GM18873 (cell line): Measurements from ENCODE around the gene MPHOSPH8.

Experiments used
- ATAC-seq: cut with Tn5 transposase; IDR thresholded peaks from one replicate; pipeline ENCODE4 v1.9.1; 2021; ENCODE audit warnings: mild to moderate bottlenecking, moderate library complexity, moderate number of reproducible peaks; ENCODE audit not compliant: unreplicated experiment, low FRiP score

MPHOSPH8 gene, protein sequence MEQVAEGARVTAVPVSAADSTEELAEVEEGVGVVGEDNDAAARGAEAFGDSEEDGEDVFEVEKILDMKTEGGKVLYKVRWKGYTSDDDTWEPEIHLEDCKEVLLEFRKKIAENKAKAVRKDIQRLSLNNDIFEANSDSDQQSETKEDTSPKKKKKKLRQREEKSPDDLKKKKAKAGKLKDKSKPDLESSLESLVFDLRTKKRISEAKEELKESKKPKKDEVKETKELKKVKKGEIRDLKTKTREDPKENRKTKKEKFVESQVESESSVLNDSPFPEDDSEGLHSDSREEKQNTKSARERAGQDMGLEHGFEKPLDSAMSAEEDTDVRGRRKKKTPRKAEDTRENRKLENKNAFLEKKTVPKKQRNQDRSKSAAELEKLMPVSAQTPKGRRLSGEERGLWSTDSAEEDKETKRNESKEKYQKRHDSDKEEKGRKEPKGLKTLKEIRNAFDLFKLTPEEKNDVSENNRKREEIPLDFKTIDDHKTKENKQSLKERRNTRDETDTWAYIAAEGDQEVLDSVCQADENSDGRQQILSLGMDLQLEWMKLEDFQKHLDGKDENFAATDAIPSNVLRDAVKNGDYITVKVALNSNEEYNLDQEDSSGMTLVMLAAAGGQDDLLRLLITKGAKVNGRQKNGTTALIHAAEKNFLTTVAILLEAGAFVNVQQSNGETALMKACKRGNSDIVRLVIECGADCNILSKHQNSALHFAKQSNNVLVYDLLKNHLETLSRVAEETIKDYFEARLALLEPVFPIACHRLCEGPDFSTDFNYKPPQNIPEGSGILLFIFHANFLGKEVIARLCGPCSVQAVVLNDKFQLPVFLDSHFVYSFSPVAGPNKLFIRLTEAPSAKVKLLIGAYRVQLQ

DNA sequence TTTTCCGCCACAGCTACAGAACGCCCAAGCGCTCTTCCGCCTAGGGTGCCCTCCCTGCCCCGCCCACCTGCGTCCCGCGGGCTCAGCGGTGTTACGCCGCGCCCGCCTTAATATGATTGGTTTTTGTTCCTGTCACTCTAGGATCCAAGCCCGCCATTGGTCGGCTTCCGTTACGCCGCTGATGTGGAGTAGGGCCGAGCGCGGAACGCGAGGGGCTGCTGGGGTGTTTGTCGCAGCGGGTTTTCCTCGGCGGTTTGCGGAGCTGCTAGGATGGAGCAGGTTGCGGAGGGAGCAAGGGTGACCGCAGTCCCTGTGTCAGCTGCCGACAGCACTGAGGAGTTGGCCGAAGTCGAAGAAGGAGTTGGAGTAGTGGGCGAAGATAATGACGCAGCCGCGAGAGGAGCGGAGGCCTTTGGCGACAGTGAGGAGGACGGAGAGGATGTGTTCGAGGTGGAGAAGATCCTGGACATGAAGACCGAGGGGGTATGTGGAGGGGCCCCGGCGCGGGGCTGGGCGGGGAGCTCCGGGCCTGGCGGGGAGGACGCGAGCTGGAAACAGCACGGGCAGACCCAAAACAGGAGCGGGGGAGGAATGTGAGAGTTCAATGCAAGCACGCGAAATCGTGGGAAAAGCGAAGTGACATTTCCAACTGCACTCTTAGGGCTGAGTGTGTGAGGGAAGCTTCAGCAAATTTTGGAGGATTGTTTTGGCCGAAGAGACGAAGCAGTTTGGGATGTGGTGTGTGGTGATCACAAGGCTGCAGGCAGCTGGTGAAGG lies at the start of gene MPHOSPH8:
MPHOSPH8 (plus strand) TSS at position 181 of the 777 bp plus-strand sequence; CDS start at position 271, 90 bp downstream.
- ATAC-seq: peak; percentile 99

DNA sequence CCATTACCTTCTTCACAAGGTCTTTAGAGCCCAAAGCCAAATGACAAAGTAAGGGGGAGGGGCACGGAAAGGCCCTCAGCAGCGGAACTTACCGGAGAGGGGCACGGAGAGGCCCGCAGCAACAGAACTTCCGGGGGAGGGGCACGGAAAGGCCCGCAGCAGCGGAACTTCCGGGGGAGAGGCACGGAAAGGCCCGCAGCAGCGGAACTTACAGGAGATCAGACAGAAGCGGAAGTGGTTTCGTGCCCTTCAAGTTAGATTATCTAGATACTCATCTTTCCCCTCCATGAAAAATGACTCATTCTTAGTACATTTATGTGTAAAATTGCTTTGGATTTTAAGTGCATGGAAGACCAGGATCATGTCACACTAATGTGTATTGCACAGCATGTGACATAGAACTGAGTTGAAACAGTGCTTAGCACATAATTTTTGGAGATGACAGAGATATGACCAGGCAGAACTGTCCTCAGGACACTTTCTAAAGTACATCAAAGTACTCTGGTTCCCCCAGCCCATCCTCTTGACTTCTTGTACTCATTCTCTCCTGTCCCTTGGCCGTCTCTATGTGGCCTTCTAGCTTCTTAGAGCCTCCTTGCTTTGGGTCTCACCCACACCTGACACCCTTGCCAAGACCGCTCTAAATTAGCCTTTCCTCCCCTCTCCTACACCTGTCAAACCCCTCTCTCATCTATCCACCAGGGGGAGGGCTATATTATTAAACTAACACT lies 46.4 kb upstream of the MPHOSPH8 start:
- peak; percentile 77 for ATAC-seq

DNA sequence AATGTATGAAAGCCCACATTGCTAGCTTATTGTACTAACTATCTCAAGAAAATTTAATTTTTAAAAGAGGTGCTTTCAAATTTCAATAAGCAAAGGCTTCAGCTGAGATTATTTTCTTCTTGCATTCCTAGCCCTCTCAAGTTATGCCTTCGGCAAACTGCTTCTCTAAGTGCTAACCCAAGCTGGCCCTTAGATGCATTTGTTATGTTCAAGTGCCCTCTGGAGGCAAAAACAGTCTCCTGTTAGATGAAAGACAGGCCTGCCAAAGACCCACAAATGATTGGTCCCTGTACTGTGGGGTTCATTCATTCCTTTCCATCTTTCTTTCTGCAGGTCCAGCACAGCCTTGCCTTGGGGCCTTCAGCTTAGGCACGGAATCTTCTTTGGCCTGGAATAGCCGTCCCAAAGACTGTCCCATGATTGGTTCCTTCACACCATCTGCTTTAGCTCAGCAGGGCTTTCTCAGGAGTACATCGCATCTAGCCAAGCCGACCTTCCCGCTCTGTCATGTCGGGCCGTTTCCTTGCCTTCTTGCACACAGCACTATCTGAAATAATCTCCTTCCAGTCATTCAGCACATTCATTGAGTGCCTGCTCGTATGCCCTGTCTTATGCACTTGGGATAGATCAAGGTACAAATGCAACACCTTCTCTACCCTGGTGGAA lies 45.7 kb upstream of the MPHOSPH8 start:
- peak; percentile 80 for ATAC-seq

- ATAC-seq: no peak
Observed at GRCh38 chr13:19589312-19589711, 44.1 kb upstream of the MPHOSPH8 start.

DNA sequence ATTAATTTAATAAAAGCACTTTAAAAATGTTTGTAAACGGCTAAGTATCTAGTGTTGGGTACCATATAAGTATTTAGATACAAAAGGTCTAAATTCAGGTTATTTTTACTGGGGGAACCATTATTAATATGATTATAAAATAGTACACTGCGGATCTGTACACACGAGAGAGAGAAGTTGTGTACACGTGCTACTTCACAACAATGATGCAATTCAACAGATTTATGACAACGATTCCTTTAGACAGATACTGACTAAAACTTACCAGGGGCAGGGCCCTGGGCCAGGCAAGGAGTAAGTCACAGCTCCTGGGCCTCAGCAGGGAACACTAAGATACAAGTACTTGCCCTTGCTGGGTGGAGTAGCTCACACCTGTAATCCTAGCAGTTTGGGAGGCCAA lies 43.0 kb upstream of the MPHOSPH8 start:
- ATAC-seq: no peak

DNA sequence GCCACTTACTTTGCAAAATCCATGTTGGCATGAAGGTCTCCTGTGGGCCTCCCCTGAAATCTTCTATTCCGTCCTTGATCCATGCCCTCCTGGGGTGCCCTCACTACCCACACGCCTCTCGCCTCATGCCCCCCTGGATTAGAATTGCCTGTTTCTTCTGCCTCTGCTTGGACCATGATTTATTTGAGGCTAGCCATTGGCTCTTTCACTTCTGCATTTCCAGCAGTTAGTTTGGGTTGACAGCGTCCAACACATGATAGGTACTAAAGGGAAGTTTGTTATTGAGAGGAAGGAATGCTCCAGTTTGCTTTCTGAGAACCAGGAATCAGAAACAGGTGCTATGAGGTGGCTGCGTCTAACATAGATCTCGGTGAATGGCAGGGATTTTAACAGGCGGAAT lies 41.6 kb upstream of the MPHOSPH8 start:
- no peak for ATAC-seq

DNA sequence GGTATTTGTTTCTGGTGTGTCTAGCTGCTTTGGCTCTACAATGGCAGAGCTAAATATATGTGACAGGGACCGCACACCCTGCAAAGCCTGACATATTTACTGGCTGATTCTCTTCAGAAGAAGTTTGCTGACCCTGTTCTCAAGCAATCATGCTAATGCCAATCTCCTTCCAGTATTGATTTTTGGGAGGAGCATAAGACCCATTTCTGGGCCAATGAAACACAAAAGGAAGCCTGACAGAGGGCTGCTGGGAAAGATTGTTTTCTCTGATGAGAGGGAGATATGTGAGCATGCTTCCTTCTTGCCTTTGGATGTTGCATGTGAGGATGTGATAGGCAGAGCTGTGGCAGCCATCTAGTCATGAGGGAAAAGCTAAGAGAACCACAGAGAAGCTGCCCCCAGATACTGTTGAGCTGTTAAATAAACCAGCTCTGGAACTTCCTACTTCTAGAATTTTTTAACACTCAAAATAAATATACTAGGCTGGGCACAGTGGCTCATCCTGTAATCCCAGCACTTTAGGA lies 40.7 kb upstream of the MPHOSPH8 start:
- ATAC-seq: no peak

DNA sequence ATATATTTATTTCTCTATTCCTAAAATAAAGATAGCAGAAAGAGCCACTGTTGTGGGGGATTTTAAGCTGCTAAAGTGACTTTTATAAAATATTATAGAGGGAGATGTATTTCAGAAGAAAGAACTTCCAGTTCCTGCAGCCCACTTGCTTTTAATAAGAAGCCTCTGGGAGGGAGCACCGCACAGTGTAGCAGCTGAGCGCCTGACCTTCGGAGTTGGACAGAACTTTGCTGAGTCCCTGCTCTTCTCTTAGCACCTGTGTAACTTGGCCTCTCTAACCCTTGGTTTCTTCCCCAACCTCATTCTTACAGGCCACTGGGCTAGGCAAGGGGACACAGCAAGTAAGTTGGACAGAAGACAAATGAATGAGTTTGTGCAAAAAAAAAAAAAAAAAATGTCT lies 37.4 kb upstream of the MPHOSPH8 start:
- ATAC-seq: no peak

GRCh38 chr13:19596960-19597361 lies 36.5 kb upstream of the MPHOSPH8 start:
- ATAC-seq: no peak

DNA sequence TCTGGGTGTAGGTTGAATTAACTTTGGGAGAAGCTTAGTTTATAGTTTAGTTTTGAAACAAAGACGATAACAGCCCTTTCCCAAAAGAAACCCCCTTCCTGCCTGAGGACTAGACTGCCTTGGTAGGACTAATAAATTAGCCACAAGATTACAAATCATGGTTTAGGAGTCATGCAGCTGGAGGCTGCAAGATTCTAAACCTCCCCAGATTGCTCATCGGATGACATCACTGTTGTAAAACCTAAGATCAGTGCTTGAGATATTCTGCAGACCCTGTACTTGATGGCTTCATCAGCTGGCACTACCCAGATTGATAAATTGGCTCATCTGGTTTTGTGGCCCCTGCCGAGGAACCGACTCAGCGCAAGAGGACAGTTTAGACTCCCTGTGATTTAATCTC lies 35.9 kb upstream of the MPHOSPH8 start:
- no peak for ATAC-seq

GRCh38 chr13:19601749-19602725 lies 31.4 kb upstream of the MPHOSPH8 start:
- peak; percentile 82 for ATAC-seq

- ATAC-seq: no peak
Observed at GRCh38 chr13:19604306-19604705, 29.2 kb upstream of the MPHOSPH8 start.

GRCh38 chr13:19605161-19605955 lies 28.1 kb upstream of the MPHOSPH8 start:
- no peak for ATAC-seq

- ATAC-seq: no peak
Observed at GRCh38 chr13:19606152-19606551, 27.3 kb upstream of the MPHOSPH8 start.

- ATAC-seq: no peak
Observed at GRCh38 chr13:19606737-19607136, 26.7 kb upstream of the MPHOSPH8 start.

- no peak for ATAC-seq
Observed at GRCh38 chr13:19607523-19608078, 25.9 kb upstream of the MPHOSPH8 start.

DNA sequence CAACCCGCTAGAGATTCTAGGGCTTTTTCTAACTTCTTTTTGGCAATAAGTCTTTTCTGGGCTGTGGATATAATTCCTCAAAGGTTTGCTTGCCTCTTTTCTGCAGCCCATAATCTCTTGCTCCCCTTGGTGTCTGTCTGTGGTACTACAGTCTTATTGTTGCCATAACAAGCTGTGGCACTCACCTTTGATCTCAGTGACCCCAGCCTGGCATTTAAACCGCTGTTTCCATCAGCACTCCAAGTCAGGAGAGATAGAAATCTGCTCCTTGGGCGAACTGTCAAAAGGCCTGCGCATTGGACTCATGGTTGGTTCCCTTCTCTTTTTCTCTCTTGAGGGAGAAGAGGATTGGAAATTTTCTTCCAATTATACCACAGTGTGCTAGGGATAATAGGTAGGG lies 14.5 kb upstream of the MPHOSPH8 start:
- no peak for ATAC-seq
